HG03565 (cell line): ENCODE data around the gene GPR157.

Source experiments
- ATAC-seq: cut with Tn5 transposase; IDR thresholded peaks from one replicate; pipeline ENCODE4 v1.9.1; 2021; ENCODE audit warnings: mild to moderate bottlenecking, moderate library complexity; ENCODE audit not compliant: unreplicated experiment

GPR157 gene

DNA sequence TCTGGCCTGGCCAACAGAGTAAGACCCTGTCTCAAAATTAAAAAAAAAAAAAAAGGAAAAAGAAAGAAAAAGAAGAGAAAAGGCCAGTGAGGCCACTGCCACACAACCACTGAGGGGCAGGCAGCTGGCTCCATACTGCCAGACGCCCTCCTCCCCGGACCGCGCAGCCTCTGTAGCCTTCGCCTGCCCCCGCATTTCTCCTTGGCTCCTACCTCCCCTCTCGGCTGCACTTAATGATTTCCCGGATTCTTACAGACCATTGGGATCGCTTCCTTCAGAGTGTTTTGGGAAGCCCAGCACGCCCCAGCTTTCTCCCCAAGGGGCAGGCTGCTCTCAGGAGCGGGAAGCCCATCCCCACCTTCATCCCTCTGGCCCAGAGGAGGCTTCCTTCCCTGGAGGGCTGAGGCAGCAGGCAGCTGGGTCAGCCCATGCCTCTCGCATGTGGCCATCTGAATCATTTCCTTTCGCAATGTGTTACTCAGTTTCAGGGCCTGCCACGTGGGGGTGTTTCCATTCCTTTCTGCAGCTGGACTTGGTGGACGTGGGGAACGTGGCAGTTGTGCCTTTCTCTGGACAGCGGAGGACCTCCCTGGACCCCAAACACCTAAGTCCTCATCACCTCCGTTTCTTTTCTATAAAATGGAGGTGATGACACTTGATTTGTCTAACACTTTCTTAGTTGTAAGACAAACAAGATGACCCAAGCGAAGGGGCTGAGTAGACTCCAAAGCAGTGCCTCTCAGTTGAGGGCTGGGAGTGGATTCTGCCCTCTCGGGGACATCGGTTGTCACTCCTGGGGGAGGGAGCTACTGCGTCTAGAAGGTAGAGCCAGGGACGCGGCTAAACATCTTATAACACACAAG, 61.7 kb downstream of the GPR157 start:
- ATAC-seq: no peak

DNA sequence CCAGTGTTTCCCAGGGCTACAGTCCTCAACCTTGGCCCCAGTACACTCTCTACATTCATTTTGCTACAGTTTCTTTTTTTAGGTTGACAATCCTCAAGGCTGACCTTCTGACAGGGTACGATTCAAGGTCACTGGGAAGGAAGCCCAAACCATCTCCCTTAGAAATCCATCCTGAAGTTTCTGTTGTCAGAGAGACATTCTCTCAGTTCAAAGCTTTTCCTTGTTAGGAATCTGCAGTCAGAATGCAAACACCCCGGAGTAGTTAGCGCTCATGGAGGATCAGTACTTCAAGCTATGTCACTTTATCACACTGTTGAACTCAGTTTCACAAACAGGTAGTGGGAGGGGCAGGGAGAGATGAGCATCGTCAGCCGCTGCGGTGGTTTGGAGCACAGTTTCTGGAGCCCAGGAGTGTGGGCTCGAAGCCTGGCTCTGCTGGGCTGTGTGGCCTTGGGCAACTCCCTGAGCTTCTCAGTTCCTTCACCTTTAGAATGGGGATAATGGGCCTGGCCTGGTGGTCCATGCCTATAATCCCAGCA, 63.6 kb downstream of the GPR157 start:
- ATAC-seq: no peak

DNA sequence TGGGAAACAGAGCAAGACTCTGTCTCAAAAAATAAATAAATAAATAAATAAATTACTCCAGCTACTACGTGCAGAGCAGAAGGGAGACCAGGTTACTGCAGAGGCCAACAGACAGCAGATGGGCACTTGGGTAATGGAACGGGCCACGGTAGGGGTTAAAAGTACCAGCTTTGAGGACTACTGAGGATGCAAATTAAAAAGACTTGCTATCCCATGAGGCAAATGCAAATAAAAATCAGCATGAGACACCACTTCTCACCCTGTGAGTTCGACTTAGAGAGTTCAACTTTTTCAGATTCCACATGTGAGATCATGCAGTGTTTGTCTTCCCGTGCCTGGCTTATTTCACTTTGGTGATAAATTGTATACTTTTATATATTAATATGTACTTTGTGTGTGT, 66.1 kb downstream of the GPR157 start:
- no peak for ATAC-seq

DNA sequence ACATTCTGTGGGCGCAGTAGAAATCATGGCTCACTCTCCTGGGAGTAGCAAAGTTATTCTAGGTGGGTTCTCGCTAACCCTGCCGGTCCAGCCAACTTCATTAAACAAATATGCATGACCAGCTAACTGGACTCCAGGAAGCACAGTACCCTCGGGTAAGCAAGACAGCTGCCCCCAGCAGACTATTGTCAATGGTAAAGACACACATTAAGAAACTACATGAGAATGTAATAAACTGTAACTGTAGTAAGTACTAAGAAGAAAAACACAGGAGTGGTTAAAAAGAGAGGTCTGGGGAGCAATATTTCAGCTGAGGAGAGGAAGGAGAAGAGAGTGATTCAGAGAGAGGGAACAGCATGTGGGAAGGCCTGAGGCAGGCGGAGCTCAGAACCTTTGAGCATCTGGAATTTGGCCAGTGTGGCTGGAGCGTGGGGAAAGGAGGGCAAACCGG, 66.9 kb downstream of the GPR157 start:
- no peak for ATAC-seq

DNA sequence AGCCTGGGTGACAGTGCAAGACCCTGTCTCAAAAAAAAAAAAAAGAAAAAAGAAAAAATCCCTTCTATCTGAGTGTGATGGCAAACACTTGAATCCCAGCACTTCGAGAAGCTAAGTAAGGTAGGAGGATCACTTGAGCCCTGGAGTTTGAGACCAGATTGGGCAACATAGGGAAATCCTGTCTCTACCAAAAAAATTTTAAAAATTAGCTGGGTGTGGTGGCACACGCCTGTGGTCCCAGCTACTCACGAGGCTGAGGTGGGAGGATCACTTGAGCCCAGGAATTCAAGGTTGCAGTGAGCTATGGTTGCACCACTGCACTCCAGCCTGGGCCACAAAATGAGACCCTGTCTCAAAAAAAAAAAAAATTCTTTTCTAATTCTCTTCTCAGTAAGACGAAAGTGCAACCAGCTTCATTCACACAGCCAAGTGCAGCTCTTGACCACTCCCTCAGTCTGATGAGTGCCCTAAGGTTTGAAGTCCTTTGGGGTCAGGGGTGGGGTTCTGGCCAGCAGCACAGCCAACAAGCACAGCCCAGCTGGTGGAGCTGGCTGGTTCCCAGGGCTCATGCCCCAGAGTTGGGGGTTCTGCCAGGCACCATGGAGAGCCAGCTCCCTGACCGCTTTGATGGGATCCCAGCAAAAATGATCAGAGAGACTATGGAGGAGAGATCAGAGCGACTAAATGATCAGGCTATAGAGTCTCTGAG, 67.5 kb downstream of the GPR157 start:
- ATAC-seq: no peak

DNA sequence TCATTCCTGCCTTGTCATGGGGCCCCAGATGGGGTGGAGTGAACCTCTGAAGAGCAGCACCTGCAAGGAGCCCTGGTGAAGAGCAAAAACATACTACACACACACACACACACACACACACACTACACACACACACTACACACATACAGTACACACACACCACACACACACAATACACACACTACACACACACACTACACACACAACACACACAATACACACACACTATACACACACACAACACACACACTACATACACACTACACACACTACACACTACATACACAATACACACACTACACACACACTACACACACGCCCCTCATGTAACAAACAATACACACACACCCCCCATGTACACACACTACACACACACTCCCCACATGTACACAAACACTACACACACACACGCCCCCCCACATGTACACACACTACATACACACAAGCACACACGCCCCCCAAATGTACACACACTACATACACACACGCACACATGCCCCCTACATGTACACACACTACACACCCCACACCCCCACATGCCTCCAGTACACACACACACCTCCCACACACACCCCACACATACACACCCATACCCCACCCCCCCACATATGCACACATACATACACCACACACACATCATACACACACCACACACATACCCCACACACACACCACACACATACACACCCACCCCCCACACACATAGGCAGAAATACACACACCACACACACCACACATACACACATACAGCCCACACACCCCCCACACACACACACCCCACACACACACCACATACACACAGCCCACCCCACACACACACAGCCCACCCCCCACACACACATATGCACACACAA, 68.8 kb downstream of the GPR157 start:
- ATAC-seq: no peak

DNA sequence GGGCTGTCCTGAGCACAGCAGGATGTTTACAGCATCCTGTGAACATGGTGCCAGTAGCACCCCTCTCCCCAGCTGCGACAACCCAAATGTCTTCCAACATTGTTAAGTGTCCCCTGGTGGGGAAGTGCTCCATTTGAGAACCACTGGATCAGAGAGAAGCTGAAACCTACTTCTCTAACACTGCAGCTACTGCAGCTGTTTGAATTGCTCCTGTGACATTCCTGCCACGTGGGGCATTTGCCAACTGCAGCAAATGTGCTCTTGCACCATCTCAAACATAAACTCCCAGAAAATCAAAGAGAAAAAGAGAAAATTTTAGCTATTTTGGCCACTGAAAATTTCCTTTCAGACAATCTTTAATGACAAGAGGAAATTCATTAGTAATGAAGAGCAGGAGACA, 70.4 kb downstream of the GPR157 start:
- ATAC-seq: no peak

DNA sequence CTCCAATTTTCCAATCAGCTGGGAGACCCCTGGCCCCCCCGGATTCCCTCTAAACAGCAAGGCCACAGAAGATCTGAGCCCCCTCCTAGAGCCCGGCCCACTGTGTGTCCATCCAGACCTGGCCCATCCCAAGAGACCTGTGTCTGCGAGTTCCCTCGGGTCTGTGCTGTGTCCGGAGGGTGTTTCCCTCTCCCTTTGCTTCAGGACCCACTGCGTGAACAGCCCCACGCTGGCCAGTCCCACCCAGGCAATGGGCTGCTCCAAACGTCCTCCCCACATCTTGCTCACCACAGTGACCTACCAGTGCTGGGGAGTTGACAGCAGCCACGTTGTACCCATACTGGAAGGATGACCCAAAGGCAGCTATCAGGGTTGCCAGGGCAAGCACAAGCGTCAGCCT, 71.1 kb downstream of the GPR157 start:
- ATAC-seq: no peak

DNA sequence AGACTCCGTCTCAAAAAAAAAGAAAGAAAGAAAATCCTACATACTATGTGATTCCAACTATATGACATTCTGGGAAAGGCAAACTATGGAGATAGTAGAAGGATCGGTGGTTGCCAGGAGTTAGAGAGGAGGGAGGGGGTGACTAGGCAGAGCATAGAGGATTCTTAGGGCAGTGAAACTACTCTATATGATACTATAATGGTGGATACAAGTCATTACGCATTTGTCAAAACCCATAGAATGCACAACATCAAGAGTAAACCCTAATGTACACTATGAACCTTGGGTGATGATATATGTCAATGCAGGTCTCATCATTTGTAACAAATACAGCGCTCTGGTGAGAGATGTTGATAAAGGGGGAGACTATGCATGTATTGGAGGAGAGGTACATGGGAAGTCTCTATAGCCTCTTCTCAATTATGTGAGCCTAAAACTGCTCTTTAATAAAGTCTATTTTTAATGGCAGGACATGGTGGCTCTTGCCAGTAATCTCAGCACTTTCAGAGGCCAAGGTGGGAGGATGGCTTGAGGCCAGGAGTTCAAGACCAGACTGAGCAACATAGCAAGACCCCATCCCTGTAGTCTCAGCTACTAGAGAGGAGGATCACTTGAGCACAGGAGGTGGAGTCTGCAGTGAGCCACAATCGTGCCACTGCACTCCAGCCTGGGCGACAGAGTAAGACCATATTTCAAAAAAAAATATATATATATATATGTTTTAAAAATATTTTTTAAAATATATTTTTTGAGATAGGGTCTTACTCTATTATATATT, 76.4 kb downstream of the GPR157 start:
- ATAC-seq: no peak

DNA sequence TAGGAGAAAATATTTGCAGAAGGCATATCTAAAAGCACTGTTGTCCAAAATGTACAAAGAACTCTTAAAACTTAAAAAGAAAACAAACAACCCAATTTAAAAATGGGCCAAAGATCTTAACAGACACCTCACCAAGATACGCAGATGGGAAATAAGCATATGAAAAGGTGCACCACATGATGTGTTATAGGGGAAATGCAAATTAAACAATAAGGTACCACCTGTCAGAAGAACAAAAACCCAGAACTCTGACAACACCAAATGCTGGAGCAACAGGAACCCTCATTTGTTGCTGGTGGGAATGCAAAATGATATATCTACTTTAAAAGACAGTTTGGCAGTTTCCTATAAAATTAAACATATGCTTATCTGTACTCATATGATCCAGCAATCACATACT, 77.5 kb downstream of the GPR157 start:
- ATAC-seq: no peak

DNA sequence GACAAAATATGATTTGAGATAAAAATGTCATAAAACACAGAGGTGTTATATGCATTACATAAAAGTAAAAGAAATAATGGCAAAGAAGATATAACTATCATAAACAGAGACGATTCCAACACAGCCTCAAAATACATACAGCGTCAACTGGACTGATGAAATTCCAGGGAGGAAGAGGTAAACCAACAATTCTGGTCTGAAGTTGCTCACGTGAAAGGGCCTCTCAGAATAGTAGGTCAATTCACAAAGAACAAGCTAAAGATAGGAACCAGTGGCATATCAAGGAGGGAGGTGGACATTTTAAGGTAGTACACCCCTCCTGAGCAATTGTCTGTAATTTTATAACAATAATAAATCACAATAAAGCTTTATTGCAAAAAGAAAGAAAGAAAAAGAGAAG, 78.1 kb downstream of the GPR157 start:
- no peak for ATAC-seq
